ENCODE results near the gene CELF2. TPM values are rescaled to one million over a fixed set of nuclear protein-coding genes. Genes with fewer than 3 reads are reported as not detected.

The CELF2 gene
- total RNA-seq, 4 donors from 2014 or later, result 106 to 127 (median 120) TPM

DNA sequence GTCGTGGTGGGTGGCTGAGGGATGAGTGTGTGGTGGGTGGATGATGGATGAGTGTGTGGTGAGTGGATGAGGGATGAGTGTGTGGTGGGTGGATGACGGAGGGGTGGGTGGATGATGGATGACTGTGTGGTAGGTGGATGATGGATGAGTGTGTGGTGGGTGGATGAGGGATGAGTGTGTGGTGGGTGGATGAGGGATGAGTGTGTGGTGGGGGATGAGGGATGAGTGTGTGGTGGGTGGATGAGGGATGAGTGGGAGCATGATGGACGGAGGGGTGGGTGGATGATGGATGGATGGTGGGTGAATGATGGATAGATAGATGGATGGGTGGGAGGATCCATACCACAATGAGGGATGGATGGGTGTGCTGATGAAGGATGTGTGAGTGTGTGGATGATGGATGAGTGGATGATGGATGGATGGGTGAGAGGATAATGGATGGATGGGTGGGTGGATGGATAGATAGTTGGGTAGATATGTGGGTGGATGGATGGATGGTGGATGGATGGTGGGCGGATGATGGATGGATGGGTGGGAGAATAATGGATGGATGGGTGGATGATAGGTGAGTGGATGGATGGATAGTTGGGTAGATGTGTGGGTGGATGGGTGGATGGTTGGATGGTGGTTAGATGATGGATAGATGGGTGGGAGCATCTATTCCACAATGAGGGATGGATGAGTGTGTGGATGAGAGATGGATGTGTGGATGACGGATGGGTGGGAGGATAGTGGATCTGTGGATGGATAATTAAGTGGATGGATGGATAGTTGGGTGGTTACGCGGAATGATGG lies 266.8 kb downstream of the CELF2 start:
- TF ChIP-seq EP300 (IDR thresholded peaks at IDR 0.05), result no peak
- TF ChIP-seq POLR2A (IDR thresholded peaks at IDR 0.05), result no peak
- TF ChIP-seq, protein P1, sequence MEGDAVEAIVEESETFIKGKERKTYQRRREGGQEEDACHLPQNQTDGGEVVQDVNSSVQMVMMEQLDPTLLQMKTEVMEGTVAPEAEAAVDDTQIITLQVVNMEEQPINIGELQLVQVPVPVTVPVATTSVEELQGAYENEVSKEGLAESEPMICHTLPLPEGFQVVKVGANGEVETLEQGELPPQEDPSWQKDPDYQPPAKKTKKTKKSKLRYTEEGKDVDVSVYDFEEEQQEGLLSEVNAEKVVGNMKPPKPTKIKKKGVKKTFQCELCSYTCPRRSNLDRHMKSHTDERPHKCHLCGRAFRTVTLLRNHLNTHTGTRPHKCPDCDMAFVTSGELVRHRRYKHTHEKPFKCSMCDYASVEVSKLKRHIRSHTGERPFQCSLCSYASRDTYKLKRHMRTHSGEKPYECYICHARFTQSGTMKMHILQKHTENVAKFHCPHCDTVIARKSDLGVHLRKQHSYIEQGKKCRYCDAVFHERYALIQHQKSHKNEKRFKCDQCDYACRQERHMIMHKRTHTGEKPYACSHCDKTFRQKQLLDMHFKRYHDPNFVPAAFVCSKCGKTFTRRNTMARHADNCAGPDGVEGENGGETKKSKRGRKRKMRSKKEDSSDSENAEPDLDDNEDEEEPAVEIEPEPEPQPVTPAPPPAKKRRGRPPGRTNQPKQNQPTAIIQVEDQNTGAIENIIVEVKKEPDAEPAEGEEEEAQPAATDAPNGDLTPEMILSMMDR (IDR thresholded peaks at IDR 0.05), result no peak
- Histone ChIP-seq H3K27ac (no peak overlapping the region), H3K4me1 (peaks cover 0 to 12% (median 0%) of the 10 kb centered on the region in 4 donors), H3K36me3 (peaks cover 0 to 76% (median 18%) of the 10 kb centered on the region in 3 donors), H3K27me3 (no peaks in the 10 kb centered on the region), H3K9me3 (no peaks in the 10 kb centered on the region), H3K4me3 (no peak overlapping the region)
- WGBS, 2 donors, result 79 to 82% methylated on average over 7 of the region's 7 CpGs
- DNase-seq (ENCODE audit: low spot score in 2 of 2), result no peak

DNA sequence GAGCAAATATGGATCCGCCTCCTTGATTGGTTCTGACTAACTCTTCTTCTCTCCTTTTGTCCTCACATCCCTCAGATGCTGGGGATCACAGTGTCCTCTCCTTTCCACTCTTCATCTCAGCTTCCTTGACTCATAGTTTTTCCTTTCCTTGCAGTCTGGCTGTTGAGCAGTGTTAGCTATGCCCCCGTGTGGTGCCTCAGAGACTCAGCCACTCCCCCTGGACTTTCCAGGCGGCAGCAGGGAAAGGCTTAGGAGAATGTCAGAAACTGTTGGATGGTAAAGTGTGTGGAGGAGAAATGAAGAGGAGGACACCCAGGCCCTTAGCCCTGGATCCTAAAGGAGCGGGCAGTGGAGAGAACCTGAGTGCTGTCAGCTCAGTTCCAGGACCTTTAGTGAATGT lies 267.5 kb downstream of the CELF2 start:
- H3K4me3 ChIP-seq, result no peak overlapping the region
- no peaks in the 10 kb centered on the region for H3K27me3 ChIP-seq
- TF ChIP-seq, protein P1 (IDR thresholded peaks at IDR 0.05), result no peak
- no peak for TF ChIP-seq EP300 (IDR thresholded peaks at IDR 0.05)
- TF ChIP-seq POLR2A (IDR thresholded peaks at IDR 0.05), result no peak
- H3K27ac ChIP-seq, result no peak overlapping the region
- peaks cover 0 to 12% (median 0%) of the 10 kb centered on the region in 4 donors for H3K4me1 ChIP-seq
- H3K36me3 ChIP-seq, result peaks cover 0 to 74% (median 13%) of the 10 kb centered on the region in 3 donors
- no peaks in the 10 kb centered on the region for H3K9me3 ChIP-seq
- 76 to 77% methylated on average over 4 of the region's 4 CpGs for WGBS, 2 donors
- no peak for DNase-seq (ENCODE audit: low spot score in 2 of 2)

DNA sequence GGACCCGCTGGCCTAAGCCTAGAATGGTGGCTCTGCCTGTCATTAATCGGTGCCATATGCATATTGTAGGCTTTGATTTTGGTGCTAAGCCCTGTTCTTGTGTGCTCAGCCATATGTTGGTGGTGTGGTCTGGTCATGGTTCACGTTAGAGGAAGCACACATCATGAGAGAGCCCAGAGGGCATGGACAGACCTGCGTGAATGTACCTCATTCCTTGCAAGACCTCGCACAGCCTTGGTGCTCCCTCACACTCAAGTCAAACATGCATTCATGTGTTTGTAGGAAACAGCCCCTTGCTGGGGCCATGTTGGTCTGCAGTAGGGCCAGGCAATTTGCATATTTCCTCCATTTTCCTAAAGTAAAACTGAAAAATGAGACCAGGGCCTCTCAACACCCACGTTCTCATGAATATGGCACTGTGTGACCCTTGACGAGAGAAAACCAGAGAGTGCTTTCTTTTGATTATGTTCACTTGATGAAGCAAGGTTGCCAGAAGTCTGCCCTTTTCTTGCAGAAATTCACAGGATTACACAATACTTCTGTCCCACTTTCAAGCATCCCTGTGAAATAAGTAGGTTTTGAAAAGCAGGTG lies 268.7 kb downstream of the CELF2 start:
- Histone ChIP-seq H3K9me3 (no peaks in the 10 kb centered on the region), H3K4me3 (no peak overlapping the region), H3K4me1 (peaks cover 0 to 12% (median 0%) of the 10 kb centered on the region in 4 donors), H3K36me3 (peaks cover 0 to 74% (median 6%) of the 10 kb centered on the region in 3 donors), H3K27me3 (no peaks in the 10 kb centered on the region), H3K27ac (no peak overlapping the region)
- TF ChIP-seq EP300 (IDR thresholded peaks at IDR 0.05) (no peak), POLR2A (IDR thresholded peaks at IDR 0.05) (no peak)
- TF ChIP-seq, protein P1 (IDR thresholded peaks at IDR 0.05), result no peak
- 75 to 88% methylated on average over 7 of the region's 7 CpGs for WGBS, 2 donors
- no peak for DNase-seq (ENCODE audit: low spot score in 2 of 2)

DNA sequence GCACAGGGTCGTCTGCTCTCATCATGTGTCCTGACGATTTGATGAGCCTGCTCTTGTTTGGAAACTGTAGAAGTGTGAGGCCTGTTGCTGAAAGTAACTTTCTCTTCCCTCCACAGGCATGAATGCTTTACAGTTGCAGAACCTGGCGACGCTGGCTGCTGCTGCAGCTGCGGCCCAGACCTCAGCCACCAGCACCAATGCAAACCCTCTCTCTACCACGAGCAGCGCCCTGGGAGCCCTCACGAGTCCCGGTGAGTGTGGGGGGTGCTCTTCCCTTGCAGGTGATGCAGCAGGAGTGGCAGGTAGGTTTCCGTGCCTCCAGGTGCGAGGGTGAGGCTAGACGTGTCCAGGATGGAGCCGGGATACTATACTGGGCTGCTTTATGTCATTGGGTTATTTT lies 270.6 kb downstream of the CELF2 start:
- peaks cover 0 to 12% (median 0%) of the 10 kb centered on the region in 4 donors for H3K4me1 ChIP-seq
- H3K9me3 ChIP-seq, result no peaks in the 10 kb centered on the region
- peaks cover 0 to 75% (median 10%) of the 10 kb centered on the region in 3 donors for H3K36me3 ChIP-seq
- H3K27ac ChIP-seq, result peak overlapping the region in 1 of 4 donors; percentile 8
- H3K27me3 ChIP-seq, result no peaks in the 10 kb centered on the region
- DNase-seq (ENCODE audit: low spot score in 2 of 2), result no peak
- WGBS, 2 donors, result 71 to 80% methylated on average over 13 of the region's 13 CpGs
- no peak overlapping the region for H3K4me3 ChIP-seq
- TF ChIP-seq POLR2A (IDR thresholded peaks at IDR 0.05) (no peak), EP300 (IDR thresholded peaks at IDR 0.05) (no peak)
- TF ChIP-seq, protein P1 (IDR thresholded peaks at IDR 0.05), result no peak
